OCI-LY3 (cell line): ENCODE measurements around the gene EHBP1.

Experiments used
- H2AFZ ChIP-seq: fragments of 200-600, 300-600 bp; shearing (Covaris generic); 2 replicates; pipeline ENCODE4 v1.6.0; 2014; ENCODE audit warnings: antibody characterized with exemption, low read depth, low read length
- H3K27ac ChIP-seq: fragments of 200-600, 300-600 bp; sonication (generic); 2 replicates; pipeline ENCODE4 v1.5.1; 2014; ENCODE audit warnings: mild to moderate bottlenecking, low read length, moderate library complexity, mixed read lengths
- H3K27me3 ChIP-seq: fragments of 200-600, 300-600 bp; sonication (generic); 2 replicates; pipeline ENCODE4 v1.6.1; 2014; ENCODE audit warnings: low read depth, low read length, mixed read lengths
- H3K36me3 ChIP-seq: fragments of 200-600, 300-600 bp; sonication (generic); replicated peaks from 2 replicates; pipeline ENCODE3; 2014; ENCODE audit warnings: low read depth, low read length, mixed read lengths
- H3K4me1 ChIP-seq: fragments of 300-600, 200-600 bp; sonication (generic); 2 replicates; pipeline ENCODE4 v1.6.1; 2014; ENCODE audit warnings: low read length, mixed read lengths
- H3K4me2 ChIP-seq: fragments of 200-600, 300-600 bp; sonication (generic); 2 replicates; pipeline ENCODE4 v1.6.1; 2014; ENCODE audit warnings: low read length, mixed read lengths
- H3K4me3 ChIP-seq: fragments of 300-600, 200-600 bp; sonication (generic); 2 replicates; pipeline ENCODE4 v1.5.1; 2014; ENCODE audit warnings: antibody characterized with exemption, mild to moderate bottlenecking, low read length, moderate library complexity
- H3K79me2 ChIP-seq: fragments of 300-600, 200-600 bp; shearing (Covaris generic); 2 replicates; pipeline ENCODE4 v1.6.1; 2014; ENCODE audit warnings: mild to moderate bottlenecking, low read length, mixed read lengths
- H3K9ac ChIP-seq: fragments of 300-600, 200-600 bp; shearing (Covaris generic); 2 replicates; pipeline ENCODE4 v1.6.0; 2014; ENCODE audit warnings: mild to moderate bottlenecking, low read length, moderate library complexity
- H3K9me3 ChIP-seq: fragments of 200-600, 300-600 bp; shearing (Covaris generic); 2 replicates; pipeline ENCODE4 v1.6.1; 2014; ENCODE audit warnings: low read length, mixed read lengths; ENCODE audit not compliant: insufficient read depth
- H4K20me1 ChIP-seq: fragments of 200-600, 300-600 bp; sonication (generic); 2 replicates; pipeline ENCODE4 v1.6.1; 2016; ENCODE audit warnings: low read length, mixed read lengths; ENCODE audit not compliant: insufficient read depth
- CTCF ChIP-seq: fragments of 200-600, 300-600 bp; sonication (generic); IDR thresholded peaks from 2 replicates; pipeline ENCODE4 v1.5.1; 2014; ENCODE audit warnings: antibody characterized with exemption, low read length, low read depth
- EZH2phosphoT487 ChIP-seq: fragments of 200-600 bp; shearing (Covaris generic); IDR thresholded peaks from 2 replicates; pipeline ENCODE4 v1.6.1; 2018; ENCODE audit warnings: antibody characterized with exemption, mixed run types, low read depth

The EHBP1 gene

DNA sequence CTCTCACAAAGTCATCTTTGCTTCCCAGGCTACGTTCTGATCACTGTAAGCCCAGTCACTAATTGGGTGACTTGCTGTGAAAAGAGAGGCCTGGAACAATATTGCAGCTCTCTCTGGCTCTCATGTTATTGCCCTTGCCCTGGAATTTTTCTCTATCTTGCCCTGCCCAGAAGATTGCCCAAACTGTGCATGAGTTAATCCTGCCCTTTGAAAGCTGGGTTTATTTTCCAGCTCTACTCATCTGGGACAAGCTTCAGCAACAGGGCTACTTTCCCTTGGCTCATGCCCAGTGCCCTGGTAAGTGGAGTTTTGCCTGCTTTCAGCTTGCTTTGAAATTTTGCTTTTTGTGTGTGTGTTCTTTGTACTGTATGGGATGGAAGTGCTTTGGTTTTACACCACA is 6.9 kb upstream of the EHBP1 start:
- Histone ChIP-seq H3K36me3 (no peaks in the 10 kb centered on the region), H3K9ac (no peak overlapping the region), H3K9me3 (no peaks in the 10 kb centered on the region), H3K4me3 (no peak overlapping the region), H3K4me1 (no peaks in the 10 kb centered on the region), H3K27me3 (no peaks in the 10 kb centered on the region), H3K79me2 (no peaks in the 10 kb centered on the region), H3K27ac (no peak overlapping the region), H4K20me1 (no peaks in the 10 kb centered on the region), H2AFZ (no peak overlapping the region), H3K4me2 (no peak overlapping the region)
- no peak for TF ChIP-seq EZH2phosphoT487
- no peak for TF ChIP-seq CTCF

- Histone ChIP-seq H3K4me1 (peaks cover 19% of the 10 kb centered on the region), H3K9ac (peak overlapping the region; percentile 78), H3K27me3 (no peaks in the 10 kb centered on the region), H3K36me3 (peaks cover 24% of the 10 kb centered on the region), H3K27ac (peak overlapping the region; percentile 28), H4K20me1 (no peaks in the 10 kb centered on the region), H3K79me2 (peaks cover 19% of the 10 kb centered on the region), H3K4me3 (peak overlapping the region; percentile 87), H3K9me3 (no peaks in the 10 kb centered on the region), H2AFZ (peak overlapping the region; percentile 93), H3K4me2 (peak overlapping the region; percentile 95)
- no peak for TF ChIP-seq EZH2phosphoT487
- TF ChIP-seq CTCF, result no peak
These were observed 883 bp upstream of the EHBP1 start for GRCh38 chr2:62704654-62705006.

DNA sequence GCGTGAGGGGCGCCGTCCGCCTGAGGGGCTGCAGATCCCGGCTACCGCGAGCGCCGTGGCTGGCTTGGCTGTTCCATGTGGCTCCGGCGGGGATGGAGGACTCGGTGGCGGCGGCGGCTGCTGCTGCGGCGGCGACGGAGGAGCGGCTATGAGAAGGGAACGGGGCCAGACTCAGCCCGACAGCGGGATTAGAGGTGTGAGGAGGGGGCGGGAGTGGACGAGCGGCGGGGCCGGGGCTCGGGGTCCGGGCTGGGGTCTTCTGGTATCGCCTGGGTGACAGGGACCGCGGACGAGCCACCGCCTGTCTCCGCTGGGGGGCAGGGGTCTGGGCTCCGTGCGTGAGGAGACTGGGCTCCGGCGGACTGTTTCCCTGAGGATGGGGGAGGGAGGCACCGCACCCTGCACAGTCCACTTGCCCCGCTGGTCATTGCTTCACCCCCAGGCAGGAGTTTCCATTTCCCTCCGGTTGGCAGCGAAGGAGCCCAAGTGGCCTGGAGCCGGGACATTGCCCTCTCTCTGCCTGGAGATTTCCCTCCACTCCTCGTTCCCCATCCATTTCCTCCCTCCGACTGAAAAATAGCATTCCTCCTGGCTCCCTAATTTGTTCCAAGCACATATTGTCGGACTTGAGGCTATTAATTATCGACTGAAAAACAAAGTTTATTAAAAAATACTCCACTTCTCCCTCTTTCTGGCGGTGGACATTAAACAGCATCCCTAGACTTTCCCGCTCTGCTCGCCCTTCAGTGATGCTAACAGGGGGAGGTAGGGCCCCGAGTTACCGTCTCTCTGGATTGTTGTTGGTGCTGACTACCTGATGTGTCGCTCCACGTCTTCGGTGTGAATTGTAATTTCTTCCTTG is 577 bp downstream of the EHBP1 start:
- H3K79me2 ChIP-seq, result peaks cover 19% of the 10 kb centered on the region

More for the DNA sequence above, 577 bp downstream of the EHBP1 start:
- Histone ChIP-seq H3K9me3 (no peaks in the 10 kb centered on the region), H3K27ac (0 out of 2 replicates have a peak overlapping the region, but pooled peaks have one; percentile 8), H3K36me3 (peaks cover 28% of the 10 kb centered on the region), H2AFZ (peak overlapping the region; percentile 69), H4K20me1 (no peaks in the 10 kb centered on the region), H3K9ac (peak overlapping the region; percentile 80), H3K27me3 (no peaks in the 10 kb centered on the region), H3K4me1 (peaks cover 19% of the 10 kb centered on the region), H3K4me2 (peak overlapping the region; percentile 92), H3K4me3 (peak overlapping the region; percentile 87)
- TF ChIP-seq EZH2phosphoT487 (no peak), CTCF (peak; percentile 15; the same call in 1 of the 2 replicates)
